Liver (tissue), 9 donors: ENCODE data around the gene TENM3. TPM values are rescaled to one million over a fixed set of nuclear protein-coding genes. Genes with fewer than 3 reads are reported as not detected.

ENCODE experiments used
- DNase-seq: peaks from one replicate; pipeline ENCODE4 v3.0.0-alpha.2; 2017; ENCODE audit warnings: low spot score
- H3K27ac ChIP-seq, 2 donors: one replicate each; pipeline ENCODE4 v1.7.0; 2013; ENCODE audit warnings: inconsistent platforms in 2 of 2, low read length in 2 of 2, control low read depth in 1 of 2, low read depth in 1 of 2, mild to moderate bottlenecking in 1 of 2
- H3K27me3 ChIP-seq, 4 donors: one replicate each; pipeline versions ENCODE4 v1.6.1 to v1.7.0; 2013; ENCODE audit warnings: low read length in 3 of 4, inconsistent platforms in 1 of 4, mild to moderate bottlenecking in 1 of 4, moderate library complexity in 1 of 4; ENCODE audit not compliant: control insufficient read depth in 4 of 4, insufficient read depth in 4 of 4
- H3K36me3 ChIP-seq, 4 donors: one replicate each; pipeline versions ENCODE4 v1.6.1 to v1.7.0; 2013; ENCODE audit warnings: low read length in 3 of 4, mild to moderate bottlenecking in 3 of 4, low read depth in 1 of 4, moderate library complexity in 1 of 4; ENCODE audit not compliant: control insufficient read depth in 4 of 4, insufficient read depth in 3 of 4
- H3K4me1 ChIP-seq, 4 donors: one replicate each; pipeline versions ENCODE4 v1.6.1 to v1.7.0; 2013; ENCODE audit warnings: low read length in 3 of 4, mild to moderate bottlenecking in 3 of 4, moderate library complexity in 1 of 4; ENCODE audit not compliant: control insufficient read depth in 4 of 4, insufficient read depth in 4 of 4
- H3K4me3 ChIP-seq, 3 donors: one replicate each; pipeline versions ENCODE4 v1.6.1 to v1.7.0; 2013; ENCODE audit warnings: low read length in 3 of 3, control low read depth in 1 of 3, low read depth in 1 of 3, mild to moderate bottlenecking in 1 of 3
- H3K9ac ChIP-seq, 2 donors: one replicate each; pipeline ENCODE4 v1.7.0; 2013; ENCODE audit warnings: low read length in 2 of 2, mild to moderate bottlenecking in 2 of 2, moderate library complexity in 2 of 2, control low read depth in 1 of 2, low read depth in 1 of 2
- H3K9me3 ChIP-seq, 4 donors: one replicate each; pipeline versions ENCODE4 v1.6.1 to v1.7.0; 2013; ENCODE audit warnings: low read length in 3 of 4; ENCODE audit not compliant: control insufficient read depth in 4 of 4
- CTCF ChIP-seq: fragments of 150-350 bp; IDR thresholded peaks from 2 replicates; pipeline ENCODE4 v1.5.1; 2017; ENCODE audit warnings: improper control_type of control experiment, low read depth, low read length; ENCODE audit not compliant: missing input control
- EGR1 ChIP-seq, 2 donors: IDR thresholded peaks; 2 replicates each; pipeline ENCODE4 v1.6.1; 2016 to 2018; ENCODE audit warnings: antibody characterized with exemption in 2 of 2, low read depth in 2 of 2
- FOXA2 ChIP-seq: IDR thresholded peaks from 2 replicates; pipeline ENCODE4 v1.6.1; 2016; ENCODE audit warnings: antibody characterized with exemption
- GABPA ChIP-seq, 2 donors: IDR thresholded peaks in 1 of 2; conservative IDR thresholded peaks in 1 of 2; 2 replicates each; pipeline ENCODE4 v1.6.1; 2016; ENCODE audit warnings: antibody characterized with exemption in 2 of 2, mild to moderate bottlenecking in 1 of 2, moderate library complexity in 1 of 2
- HNF4A ChIP-seq, 2 donors: conservative IDR thresholded peaks; 2 replicates each; pipeline ENCODE4 v1.6.1; 2016; ENCODE audit warnings: antibody characterized with exemption in 2 of 2, mild to moderate bottlenecking in 2 of 2
- JUND ChIP-seq, 2 donors: IDR thresholded peaks; 2 replicates each; pipeline ENCODE4 v1.6.1; 2016; ENCODE audit warnings: antibody characterized with exemption in 2 of 2
- NR2F2 ChIP-seq: IDR thresholded peaks from 2 replicates; pipeline ENCODE4 v1.6.1; 2016; ENCODE audit warnings: antibody characterized with exemption
- RAD21 ChIP-seq, 2 donors: IDR thresholded peaks; 2 replicates each; pipeline ENCODE4 v1.6.1; 2016; ENCODE audit warnings: antibody characterized with exemption in 2 of 2, mild to moderate bottlenecking in 2 of 2
- SP1 ChIP-seq: IDR thresholded peaks from 2 replicates; pipeline ENCODE4 v1.6.1; 2018; ENCODE audit warnings: antibody characterized with exemption, mild to moderate bottlenecking
- TAF1 ChIP-seq: conservative IDR thresholded peaks from 2 replicates; pipeline ENCODE4 v1.6.1; 2016; ENCODE audit warnings: antibody characterized with exemption, mild to moderate bottlenecking
- YY1 ChIP-seq: IDR thresholded peaks from 2 replicates; pipeline ENCODE4 v1.6.1; 2016; ENCODE audit warnings: antibody characterized with exemption, mild to moderate bottlenecking
- WGBS: extraction: QIAGEN DNeasy Blood & Tissue Kit; methylation state at CpG from one replicate; pipeline ENCODE4 v1.1.7; 2013; 5-methylcytosine and 5-hydroxymethylcytosine counted together
- polyA plus RNA-seq, 2 donors: library from polyadenylated mRNA; stranded (reverse) in 1 of 2; unstranded in 1 of 2; fragments of 200-250 nt in 1 of 2; fragments of >200 nt in 1 of 2; fragmentation: Nextera tagmentation in 1 of 2; extraction: Ambion mirVana in 1 of 2; gene quantifications; one replicate each; pipeline versions ENCODE4 v1.2.1 to v1.2.3, GENCODE V29; 2013 to 2015
- total RNA-seq, 2 donors: library from RNA; depleted of rRNA; stranded (reverse); fragments of >200 nt; gene quantifications; one replicate each; pipeline ENCODE4 v1.2.3, GENCODE V29; 2014
- TF ChIP-seq, protein P1 (sequence below): IDR thresholded peaks from 2 replicates; pipeline ENCODE4 v1.6.1; 2016; ENCODE audit warnings: antibody characterized with exemption
- TF ChIP-seq, protein P2 (sequence below): IDR thresholded peaks from 2 replicates; pipeline ENCODE4 v1.6.1; 2016; ENCODE audit warnings: antibody characterized with exemption, mild to moderate bottlenecking
- TF ChIP-seq, protein P3 (sequence below): IDR thresholded peaks from 2 replicates; pipeline ENCODE4 v1.6.1; 2016; ENCODE audit warnings: antibody characterized with exemption
- donor health status: healthy.
- donor health status: healthy.
- donor health status: healthy.
- donor health status: healthy.
- donor health status: healthy.

TENM3 gene
- total and polyA plus RNA-seq, 4 donors, result 0.32 to 16.8 (median 0.70) TPM

- WGBS, result 87% methylated on average over 5 of the region's 5 CpGs
- H3K27ac ChIP-seq, result no peak overlapping the region
- TF ChIP-seq SP1 (no peak), YY1 (no peak), CTCF (no peak), RAD21 (IDR thresholded peaks at IDR 0.05) (no peak), FOXA2 (no peak), HNF4A (conservative IDR thresholded peaks at IDR 0.05) (no peak), EGR1 (IDR thresholded peaks at IDR 0.05; ENCODE audit: low read depth in 2 of 2) (no peak), TAF1 (no peak), JUND (IDR thresholded peaks at IDR 0.05) (no peak), GABPA (IDR thresholded peaks at IDR 0.05 in 1 of 2, conservative IDR thresholded peaks at IDR 0.05 in 1 of 2) (no peak)
- TF ChIP-seq, protein P1, sequence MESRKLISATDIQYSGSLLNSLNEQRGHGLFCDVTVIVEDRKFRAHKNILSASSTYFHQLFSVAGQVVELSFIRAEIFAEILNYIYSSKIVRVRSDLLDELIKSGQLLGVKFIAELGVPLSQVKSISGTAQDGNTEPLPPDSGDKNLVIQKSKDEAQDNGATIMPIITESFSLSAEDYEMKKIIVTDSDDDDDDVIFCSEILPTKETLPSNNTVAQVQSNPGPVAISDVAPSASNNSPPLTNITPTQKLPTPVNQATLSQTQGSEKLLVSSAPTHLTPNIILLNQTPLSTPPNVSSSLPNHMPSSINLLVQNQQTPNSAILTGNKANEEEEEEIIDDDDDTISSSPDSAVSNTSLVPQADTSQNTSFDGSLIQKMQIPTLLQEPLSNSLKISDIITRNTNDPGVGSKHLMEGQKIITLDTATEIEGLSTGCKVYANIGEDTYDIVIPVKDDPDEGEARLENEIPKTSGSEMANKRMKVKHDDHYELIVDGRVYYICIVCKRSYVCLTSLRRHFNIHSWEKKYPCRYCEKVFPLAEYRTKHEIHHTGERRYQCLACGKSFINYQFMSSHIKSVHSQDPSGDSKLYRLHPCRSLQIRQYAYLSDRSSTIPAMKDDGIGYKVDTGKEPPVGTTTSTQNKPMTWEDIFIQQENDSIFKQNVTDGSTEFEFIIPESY, result no peak
- TF ChIP-seq, protein P2, sequence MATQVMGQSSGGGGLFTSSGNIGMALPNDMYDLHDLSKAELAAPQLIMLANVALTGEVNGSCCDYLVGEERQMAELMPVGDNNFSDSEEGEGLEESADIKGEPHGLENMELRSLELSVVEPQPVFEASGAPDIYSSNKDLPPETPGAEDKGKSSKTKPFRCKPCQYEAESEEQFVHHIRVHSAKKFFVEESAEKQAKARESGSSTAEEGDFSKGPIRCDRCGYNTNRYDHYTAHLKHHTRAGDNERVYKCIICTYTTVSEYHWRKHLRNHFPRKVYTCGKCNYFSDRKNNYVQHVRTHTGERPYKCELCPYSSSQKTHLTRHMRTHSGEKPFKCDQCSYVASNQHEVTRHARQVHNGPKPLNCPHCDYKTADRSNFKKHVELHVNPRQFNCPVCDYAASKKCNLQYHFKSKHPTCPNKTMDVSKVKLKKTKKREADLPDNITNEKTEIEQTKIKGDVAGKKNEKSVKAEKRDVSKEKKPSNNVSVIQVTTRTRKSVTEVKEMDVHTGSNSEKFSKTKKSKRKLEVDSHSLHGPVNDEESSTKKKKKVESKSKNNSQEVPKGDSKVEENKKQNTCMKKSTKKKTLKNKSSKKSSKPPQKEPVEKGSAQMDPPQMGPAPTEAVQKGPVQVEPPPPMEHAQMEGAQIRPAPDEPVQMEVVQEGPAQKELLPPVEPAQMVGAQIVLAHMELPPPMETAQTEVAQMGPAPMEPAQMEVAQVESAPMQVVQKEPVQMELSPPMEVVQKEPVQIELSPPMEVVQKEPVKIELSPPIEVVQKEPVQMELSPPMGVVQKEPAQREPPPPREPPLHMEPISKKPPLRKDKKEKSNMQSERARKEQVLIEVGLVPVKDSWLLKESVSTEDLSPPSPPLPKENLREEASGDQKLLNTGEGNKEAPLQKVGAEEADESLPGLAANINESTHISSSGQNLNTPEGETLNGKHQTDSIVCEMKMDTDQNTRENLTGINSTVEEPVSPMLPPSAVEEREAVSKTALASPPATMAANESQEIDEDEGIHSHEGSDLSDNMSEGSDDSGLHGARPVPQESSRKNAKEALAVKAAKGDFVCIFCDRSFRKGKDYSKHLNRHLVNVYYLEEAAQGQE, result no peak
- TF ChIP-seq, protein P3, sequence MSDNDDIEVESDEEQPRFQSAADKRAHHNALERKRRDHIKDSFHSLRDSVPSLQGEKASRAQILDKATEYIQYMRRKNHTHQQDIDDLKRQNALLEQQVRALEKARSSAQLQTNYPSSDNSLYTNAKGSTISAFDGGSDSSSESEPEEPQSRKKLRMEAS, result no peak
- no peaks in the 10 kb centered on the region for H3K36me3 ChIP-seq
- H3K9me3 ChIP-seq, result no peaks in the 10 kb centered on the region
- no peak for DNase-seq
- H3K4me3 ChIP-seq, result no peak overlapping the region
- H3K9ac ChIP-seq, result no peak overlapping the region
- H3K27me3 ChIP-seq, result no peaks in the 10 kb centered on the region
- H3K4me1 ChIP-seq, result no peaks in the 10 kb centered on the region
Measured at GRCh38 chr4:182301736-182302135, 58.5 kb downstream of the TENM3 start.

DNA sequence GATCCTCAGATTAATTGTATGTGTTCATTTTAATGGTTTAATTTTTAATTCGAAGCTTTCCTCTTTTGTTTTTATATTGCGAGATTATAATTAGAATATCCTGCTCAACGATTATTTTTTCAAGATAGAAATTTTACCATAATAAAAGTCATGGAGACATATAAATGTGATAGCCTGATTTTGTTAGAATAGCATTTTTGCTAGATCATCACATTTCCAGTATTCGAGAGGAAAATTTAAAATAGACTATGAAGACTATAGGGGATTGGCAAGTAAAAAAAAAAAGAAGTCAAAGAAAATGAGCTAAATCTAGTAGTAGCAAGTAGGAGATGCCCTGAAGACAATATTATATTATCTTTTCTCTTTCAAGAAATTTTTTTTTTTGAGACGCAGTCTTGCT lies 60.6 kb downstream of the TENM3 start:
- WGBS, result 88% methylated on average over 5 of the region's 5 CpGs
- no peak overlapping the region for H3K4me3 ChIP-seq
- H3K9ac ChIP-seq, result no peak overlapping the region
- TF ChIP-seq, protein P3, result no peak
- TF ChIP-seq, protein P2, result no peak
- no peak for TF ChIP-seq RAD21 (IDR thresholded peaks at IDR 0.05)
- TF ChIP-seq HNF4A (conservative IDR thresholded peaks at IDR 0.05), result no peak
- TF ChIP-seq NR2F2, result no peak
- TF ChIP-seq FOXA2, result no peak
- H3K36me3 ChIP-seq, result no peaks in the 10 kb centered on the region
- H3K27me3 ChIP-seq, result no peaks in the 10 kb centered on the region
- no peaks in the 10 kb centered on the region for H3K4me1 ChIP-seq
- no peaks in the 10 kb centered on the region for H3K9me3 ChIP-seq
- no peak for DNase-seq
- H3K27ac ChIP-seq, result no peak overlapping the region
